Fibroblast of lung (primary cell): ENCODE results near the gene PCSK1. TPM values are rescaled to one million over a fixed set of nuclear protein-coding genes. Genes with fewer than 3 reads are reported as not detected.

Experiments used
- DNase-seq, 2 donors: peaks; one replicate each; pipeline versions ENCODE4 v3.0.0 to v3.0.0-alpha.2; 2010; ENCODE audit warnings: low read depth in 2 of 2
- H2AFZ ChIP-seq: 2 replicates; pipeline ENCODE4 v1.5.1; 2012; ENCODE audit warnings: low read length, control low read depth, inconsistent platforms
- H3K27ac ChIP-seq: 2 replicates; pipeline ENCODE4 v1.5.1; 2011; ENCODE audit warnings: low read length, control low read depth; ENCODE audit not compliant: insufficient read depth
- H3K27me3 ChIP-seq: 2 replicates; pipeline ENCODE4 v1.5.1; 2011; ENCODE audit warnings: mild to moderate bottlenecking, low read length; ENCODE audit not compliant: control insufficient read depth, insufficient read depth
- H3K36me3 ChIP-seq: 2 replicates; pipeline ENCODE4 v1.5.1; 2011; ENCODE audit warnings: low read length; ENCODE audit not compliant: control insufficient read depth, insufficient read depth
- H3K4me1 ChIP-seq: 2 replicates; pipeline ENCODE4 v1.5.1; 2011; ENCODE audit warnings: low read length; ENCODE audit not compliant: control insufficient read depth, insufficient read depth; ENCODE audit errors: extremely low read depth
- H3K4me2 ChIP-seq: 2 replicates; pipeline ENCODE4 v1.5.1; 2011; ENCODE audit warnings: low read length, control low read depth; ENCODE audit not compliant: insufficient read depth; ENCODE audit errors: extremely low read depth
- H3K4me3 ChIP-seq, 4 experiments: fragments of 200-600 bp in 1 of 4; sonication (generic) in 1 of 4; replicated peaks in 1 of 4; 2 replicates each; pipeline ENCODE4 v1.5.1; 2011 to 2016; ENCODE audit warnings: low read length in 4 of 4, low read depth in 3 of 4, mild to moderate bottlenecking in 3 of 4, control low read depth in 2 of 4, inconsistent platforms in 1 of 4, mixed read lengths in 1 of 4; ENCODE audit not compliant: insufficient read depth in 1 of 4; ENCODE audit errors: control extremely low read depth in 1 of 4
- H3K79me2 ChIP-seq: 2 replicates; pipeline ENCODE4 v1.5.1; 2012; ENCODE audit warnings: mild to moderate bottlenecking, low read length, inconsistent platforms; ENCODE audit not compliant: control insufficient read depth, insufficient read depth
- H3K9ac ChIP-seq: 2 replicates; pipeline ENCODE4 v1.5.1; 2011; ENCODE audit warnings: mild to moderate bottlenecking, low read length, control low read depth; ENCODE audit not compliant: insufficient read depth
- H3K9me3 ChIP-seq: 2 replicates; pipeline ENCODE4 v1.5.1; 2012; ENCODE audit warnings: low read depth, low read length; ENCODE audit not compliant: control insufficient read depth, insufficient read depth
- H4K20me1 ChIP-seq: 2 replicates; pipeline ENCODE4 v1.5.1; 2011; ENCODE audit warnings: low read length; ENCODE audit not compliant: control insufficient read depth, insufficient read depth; ENCODE audit errors: extremely low read depth
- EZH2 ChIP-seq: IDR thresholded peaks from 2 replicates; pipeline ENCODE4 v1.5.1; 2012; ENCODE audit warnings: low read length, control low read depth, mild to moderate bottlenecking; ENCODE audit errors: missing control alignments
- polyA plus RNA-seq, 2 donors: library from polyadenylated mRNA; depleted of rRNA in 1 of 2; stranded (reverse) in 1 of 2; unstranded in 1 of 2; fragments of >200 nt; gene quantifications; 2 replicates each; pipeline ENCODE4 v1.2.1, GENCODE V29; 2011 to 2012; ENCODE audit warnings: missing spikeins in 1 of 2
- total RNA-seq: library from RNA; depleted of rRNA; stranded (reverse); fragments of >200 nt; gene quantifications from 2 replicates; pipeline ENCODE4 v1.2.1, GENCODE V29; 2014
- TF ChIP-seq, protein P1 (sequence below), 2 donors: IDR thresholded peaks in 1 of 2; conservative IDR thresholded peaks in 1 of 2; 1 replicate in 1 of 2; 2 replicates in 1 of 2; pipeline ENCODE4 v1.5.1; 2011 to 2012; ENCODE audit warnings: low read length in 2 of 2, control low read depth in 1 of 2, inconsistent platforms in 1 of 2, low read depth in 1 of 2, mild to moderate bottlenecking in 1 of 2

PCSK1 gene
- total and polyA plus RNA-seq, 2 donors (not counting 1 experiment from before 2014, with no cell fraction given): not detected

DNA sequence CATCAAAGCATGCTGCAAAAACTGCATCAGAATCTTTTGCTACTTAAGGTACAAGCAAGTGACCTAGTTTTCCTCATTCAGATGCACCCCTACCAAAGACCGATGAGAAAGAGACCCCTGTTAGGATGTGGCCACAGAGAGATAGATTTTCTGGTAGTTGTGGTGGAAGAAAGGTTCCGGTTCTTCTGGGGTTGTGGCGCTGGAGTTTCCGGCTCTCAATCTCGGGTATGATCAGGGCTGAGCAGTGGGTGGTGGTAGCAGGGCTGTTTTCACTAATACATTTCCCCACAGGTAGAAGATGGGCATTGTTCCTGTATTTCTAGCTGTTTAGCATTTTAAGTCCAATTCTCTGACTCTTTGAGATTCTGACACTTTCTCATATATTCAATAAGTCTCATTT lies 58.4 kb downstream of the PCSK1 start:
- Histone ChIP-seq H3K79me2 (no peaks in the 10 kb centered on the region), H2AFZ (no peak overlapping the region), H3K9ac (no peak overlapping the region), H3K27me3 (peaks cover 2% of the 10 kb centered on the region), H3K4me2 (no peak overlapping the region), H3K9me3 (no peaks in the 10 kb centered on the region), H3K36me3 (no peaks in the 10 kb centered on the region), H3K4me3 (no peak overlapping the region), H3K27ac (no peak overlapping the region), H3K4me1 (no peaks in the 10 kb centered on the region), H4K20me1 (no peaks in the 10 kb centered on the region)
- no peak for TF ChIP-seq EZH2
- TF ChIP-seq, protein P1, sequence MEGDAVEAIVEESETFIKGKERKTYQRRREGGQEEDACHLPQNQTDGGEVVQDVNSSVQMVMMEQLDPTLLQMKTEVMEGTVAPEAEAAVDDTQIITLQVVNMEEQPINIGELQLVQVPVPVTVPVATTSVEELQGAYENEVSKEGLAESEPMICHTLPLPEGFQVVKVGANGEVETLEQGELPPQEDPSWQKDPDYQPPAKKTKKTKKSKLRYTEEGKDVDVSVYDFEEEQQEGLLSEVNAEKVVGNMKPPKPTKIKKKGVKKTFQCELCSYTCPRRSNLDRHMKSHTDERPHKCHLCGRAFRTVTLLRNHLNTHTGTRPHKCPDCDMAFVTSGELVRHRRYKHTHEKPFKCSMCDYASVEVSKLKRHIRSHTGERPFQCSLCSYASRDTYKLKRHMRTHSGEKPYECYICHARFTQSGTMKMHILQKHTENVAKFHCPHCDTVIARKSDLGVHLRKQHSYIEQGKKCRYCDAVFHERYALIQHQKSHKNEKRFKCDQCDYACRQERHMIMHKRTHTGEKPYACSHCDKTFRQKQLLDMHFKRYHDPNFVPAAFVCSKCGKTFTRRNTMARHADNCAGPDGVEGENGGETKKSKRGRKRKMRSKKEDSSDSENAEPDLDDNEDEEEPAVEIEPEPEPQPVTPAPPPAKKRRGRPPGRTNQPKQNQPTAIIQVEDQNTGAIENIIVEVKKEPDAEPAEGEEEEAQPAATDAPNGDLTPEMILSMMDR (conservative IDR thresholded peaks at IDR 0.05 in 1 of 2, IDR thresholded peaks at IDR 0.05 in 1 of 2; ENCODE audit: low read depth in 1 of 2, low read length in 2 of 2): no peak
- DNase-seq: no peak

DNA sequence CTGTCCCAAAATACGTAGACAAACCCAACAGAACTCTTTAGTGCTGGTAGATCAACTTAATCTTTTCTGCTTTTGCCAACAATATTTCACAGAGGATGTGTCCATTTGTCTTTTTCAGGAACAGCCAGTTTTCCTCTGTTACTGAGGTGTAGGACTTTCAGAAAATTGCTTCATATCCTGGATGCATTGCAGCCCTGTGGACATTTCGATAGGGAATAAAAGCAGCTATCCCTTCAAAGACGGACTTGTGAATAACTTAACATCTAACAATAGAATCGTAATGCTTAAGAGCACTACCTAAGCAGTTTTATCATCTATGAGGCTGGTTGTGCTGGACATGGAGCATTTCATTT lies 59.7 kb downstream of the PCSK1 start:
- Histone ChIP-seq H3K36me3 (no peaks in the 10 kb centered on the region), H3K27me3 (peaks cover 2% of the 10 kb centered on the region), H2AFZ (no peak overlapping the region), H3K9ac (no peak overlapping the region), H3K4me2 (no peak overlapping the region), H3K9me3 (no peaks in the 10 kb centered on the region), H3K27ac (no peak overlapping the region), H4K20me1 (no peaks in the 10 kb centered on the region), H3K4me1 (no peaks in the 10 kb centered on the region), H3K79me2 (no peaks in the 10 kb centered on the region), H3K4me3 (no peak overlapping the region)
- TF ChIP-seq, protein P1 (conservative IDR thresholded peaks at IDR 0.05 in 1 of 2, IDR thresholded peaks at IDR 0.05 in 1 of 2; ENCODE audit: low read depth in 1 of 2, low read length in 2 of 2): no peak
- no peak for TF ChIP-seq EZH2
- DNase-seq: no peak

DNA sequence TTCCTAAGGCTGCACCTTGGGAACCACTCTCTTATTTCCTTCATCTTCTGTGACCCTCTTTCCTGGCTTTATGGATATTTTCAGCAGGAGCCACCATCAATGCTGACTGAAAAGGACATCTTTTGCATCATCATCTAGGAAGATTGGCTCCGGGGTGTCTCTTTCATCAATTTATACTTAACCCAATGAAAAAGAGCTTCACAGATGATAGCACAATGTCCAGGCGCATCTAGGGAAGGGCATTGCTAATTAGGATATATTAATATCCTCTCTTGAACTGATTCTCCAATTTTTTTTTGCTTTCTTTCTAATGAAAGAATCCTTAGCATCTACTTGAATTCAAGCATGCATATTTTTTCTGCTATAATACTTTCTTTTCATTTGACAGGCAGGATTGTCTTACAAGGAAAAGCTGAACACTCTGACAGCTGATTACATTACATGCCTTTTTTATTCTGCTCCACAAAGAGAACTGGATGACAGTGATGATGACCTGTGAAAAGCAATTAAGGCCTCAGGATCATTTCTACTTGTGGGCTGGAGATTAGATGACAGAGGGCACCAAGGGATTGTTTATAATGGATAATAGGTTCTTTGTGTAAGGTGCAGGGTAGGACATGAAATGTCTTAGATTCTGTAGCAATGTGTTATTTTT lies 60.2 kb downstream of the PCSK1 start:
- TF ChIP-seq EZH2: no peak
- TF ChIP-seq, protein P1 (conservative IDR thresholded peaks at IDR 0.05 in 1 of 2, IDR thresholded peaks at IDR 0.05 in 1 of 2; ENCODE audit: low read depth in 1 of 2, low read length in 2 of 2): no peak
- DNase-seq: no peak
- H2AFZ ChIP-seq: no peak overlapping the region
- H3K79me2 ChIP-seq: no peaks in the 10 kb centered on the region
- no peaks in the 10 kb centered on the region for H3K4me1 ChIP-seq
- H3K36me3 ChIP-seq: no peaks in the 10 kb centered on the region
- no peak overlapping the region for H3K9ac ChIP-seq
- H3K4me2 ChIP-seq: no peak overlapping the region
- no peaks in the 10 kb centered on the region for H4K20me1 ChIP-seq
- no peaks in the 10 kb centered on the region for H3K9me3 ChIP-seq
- H3K27ac ChIP-seq: no peak overlapping the region
- peaks cover 2% of the 10 kb centered on the region for H3K27me3 ChIP-seq
- no peak overlapping the region for H3K4me3 ChIP-seq
